Fibroblast of lung (primary cell): Measurements from ENCODE around the gene ATP11A. TPM values are rescaled to one million over a fixed set of nuclear protein-coding genes. Genes with fewer than 3 reads are reported as not detected.

Source experiments
- DNase-seq, 2 donors: peaks; one replicate each; pipeline versions ENCODE4 v3.0.0 to v3.0.0-alpha.2; 2010; ENCODE audit warnings: low read depth in 2 of 2
- H2AFZ ChIP-seq: 2 replicates; pipeline ENCODE4 v1.5.1; 2012; ENCODE audit warnings: low read length, control low read depth, inconsistent platforms
- H3K27ac ChIP-seq: 2 replicates; pipeline ENCODE4 v1.5.1; 2011; ENCODE audit warnings: low read length, control low read depth; ENCODE audit not compliant: insufficient read depth
- H3K27me3 ChIP-seq: 2 replicates; pipeline ENCODE4 v1.5.1; 2011; ENCODE audit warnings: mild to moderate bottlenecking, low read length; ENCODE audit not compliant: control insufficient read depth, insufficient read depth
- H3K36me3 ChIP-seq: 2 replicates; pipeline ENCODE4 v1.5.1; 2011; ENCODE audit warnings: low read length; ENCODE audit not compliant: control insufficient read depth, insufficient read depth
- H3K4me1 ChIP-seq: 2 replicates; pipeline ENCODE4 v1.5.1; 2011; ENCODE audit warnings: low read length; ENCODE audit not compliant: control insufficient read depth, insufficient read depth; ENCODE audit errors: extremely low read depth
- H3K4me2 ChIP-seq: 2 replicates; pipeline ENCODE4 v1.5.1; 2011; ENCODE audit warnings: low read length, control low read depth; ENCODE audit not compliant: insufficient read depth; ENCODE audit errors: extremely low read depth
- H3K4me3 ChIP-seq, 4 experiments: fragments of 200-600 bp in 1 of 4; sonication (generic) in 1 of 4; replicated peaks in 1 of 4; 2 replicates each; pipeline ENCODE4 v1.5.1; 2011 to 2016; ENCODE audit warnings: low read length in 4 of 4, low read depth in 3 of 4, mild to moderate bottlenecking in 3 of 4, control low read depth in 2 of 4, inconsistent platforms in 1 of 4, mixed read lengths in 1 of 4; ENCODE audit not compliant: insufficient read depth in 1 of 4; ENCODE audit errors: control extremely low read depth in 1 of 4
- H3K79me2 ChIP-seq: 2 replicates; pipeline ENCODE4 v1.5.1; 2012; ENCODE audit warnings: mild to moderate bottlenecking, low read length, inconsistent platforms; ENCODE audit not compliant: control insufficient read depth, insufficient read depth
- H3K9ac ChIP-seq: 2 replicates; pipeline ENCODE4 v1.5.1; 2011; ENCODE audit warnings: mild to moderate bottlenecking, low read length, control low read depth; ENCODE audit not compliant: insufficient read depth
- H3K9me3 ChIP-seq: 2 replicates; pipeline ENCODE4 v1.5.1; 2012; ENCODE audit warnings: low read depth, low read length; ENCODE audit not compliant: control insufficient read depth, insufficient read depth
- H4K20me1 ChIP-seq: 2 replicates; pipeline ENCODE4 v1.5.1; 2011; ENCODE audit warnings: low read length; ENCODE audit not compliant: control insufficient read depth, insufficient read depth; ENCODE audit errors: extremely low read depth
- CTCF ChIP-seq, 2 donors: IDR thresholded peaks in 1 of 2; conservative IDR thresholded peaks in 1 of 2; 1 replicate in 1 of 2; 2 replicates in 1 of 2; pipeline ENCODE4 v1.5.1; 2011 to 2012; ENCODE audit warnings: low read length in 2 of 2, control low read depth in 1 of 2, inconsistent platforms in 1 of 2, low read depth in 1 of 2, mild to moderate bottlenecking in 1 of 2
- EZH2 ChIP-seq: IDR thresholded peaks from 2 replicates; pipeline ENCODE4 v1.5.1; 2012; ENCODE audit warnings: low read length, control low read depth, mild to moderate bottlenecking; ENCODE audit errors: missing control alignments
- polyA plus RNA-seq, 2 donors: library from polyadenylated mRNA; depleted of rRNA in 1 of 2; stranded (reverse) in 1 of 2; unstranded in 1 of 2; fragments of >200 nt; gene quantifications; 2 replicates each; pipeline ENCODE4 v1.2.1, GENCODE V29; 2011 to 2012; ENCODE audit warnings: missing spikeins in 1 of 2
- total RNA-seq: library from RNA; depleted of rRNA; stranded (reverse); fragments of >200 nt; gene quantifications from 2 replicates; pipeline ENCODE4 v1.2.1, GENCODE V29; 2014

Gene ATP11A
- total and polyA plus RNA-seq, 2 donors (not counting 1 experiment from before 2014, with no cell fraction given), result 2.3 to 7.8 TPM

- Histone ChIP-seq H3K9me3 (no peaks in the 10 kb centered on the region), H3K4me1 (no peaks in the 10 kb centered on the region), H3K4me3 (no peak overlapping the region), H3K36me3 (peaks cover 3% of the 10 kb centered on the region), H3K27ac (no peak overlapping the region), H3K9ac (no peak overlapping the region), H3K27me3 (no peaks in the 10 kb centered on the region), H3K4me2 (no peak overlapping the region), H4K20me1 (no peaks in the 10 kb centered on the region), H3K79me2 (no peaks in the 10 kb centered on the region), H2AFZ (no peak overlapping the region)
- no peak for DNase-seq
- no peak for TF ChIP-seq CTCF (conservative IDR thresholded peaks at IDR 0.05 in 1 of 2, IDR thresholded peaks at IDR 0.05 in 1 of 2; ENCODE audit: low read depth in 1 of 2, low read length in 2 of 2)
- TF ChIP-seq EZH2, result no peak
Measured at GRCh38 chr13:112877066-112877465, 187.2 kb downstream of the ATP11A start.

- Histone ChIP-seq H4K20me1 (no peaks in the 10 kb centered on the region), H3K4me3 (no peak overlapping the region), H3K9me3 (no peaks in the 10 kb centered on the region), H3K27me3 (no peaks in the 10 kb centered on the region), H3K79me2 (no peaks in the 10 kb centered on the region), H3K9ac (no peak overlapping the region), H2AFZ (no peak overlapping the region), H3K4me2 (no peak overlapping the region), H3K27ac (no peak overlapping the region), H3K4me1 (no peaks in the 10 kb centered on the region), H3K36me3 (peaks cover 4% of the 10 kb centered on the region)
- TF ChIP-seq CTCF (conservative IDR thresholded peaks at IDR 0.05 in 1 of 2, IDR thresholded peaks at IDR 0.05 in 1 of 2; ENCODE audit: low read depth in 1 of 2, low read length in 2 of 2) (no peak), EZH2 (no peak)
- no peak for DNase-seq
Measured at GRCh38 chr13:112877539-112877938, 187.7 kb downstream of the ATP11A start.

GRCh38 chr13:112877976-112878955 is 188.4 kb downstream of the ATP11A start:
- Histone ChIP-seq H3K27me3 (no peaks in the 10 kb centered on the region), H3K79me2 (no peaks in the 10 kb centered on the region), H3K4me1 (no peaks in the 10 kb centered on the region), H3K4me3 (no peak overlapping the region), H2AFZ (no peak overlapping the region), H3K36me3 (peaks cover 4% of the 10 kb centered on the region), H3K27ac (no peak overlapping the region), H3K9ac (no peak overlapping the region), H3K4me2 (no peak overlapping the region), H4K20me1 (no peaks in the 10 kb centered on the region), H3K9me3 (no peaks in the 10 kb centered on the region)
- no peak for TF ChIP-seq EZH2
- TF ChIP-seq CTCF (conservative IDR thresholded peaks at IDR 0.05 in 1 of 2, IDR thresholded peaks at IDR 0.05 in 1 of 2; ENCODE audit: low read depth in 1 of 2, low read length in 2 of 2), result no peak
- DNase-seq, result no peak
